Gastroesophageal sphincter (tissue), 4 donors: ENCODE measurements around the gene MFSD11. TPM values are rescaled to one million over a fixed set of nuclear protein-coding genes. Genes with fewer than 3 reads are reported as not detected.

Experiments
- ATAC-seq: fragments of 150-250 bp; one replicate; pipeline ENCODE4 v1.9.1; 2016; ENCODE audit warnings: mild to moderate bottlenecking, moderate library complexity
- H3K27ac ChIP-seq, 4 donors: fragments of 200-600 bp; sonication (generic) in 3 of 4; 1 replicate in 3 of 4; 2 replicates in 1 of 4; pipeline ENCODE4 v1.5.1; 2016 to 2019
- H3K27me3 ChIP-seq: fragments of 200-600 bp; sonication (generic); one replicate; pipeline ENCODE4 v1.5.1; 2019
- H3K36me3 ChIP-seq, 2 donors: fragments of 200-600 bp; sonication (generic); one replicate each; pipeline ENCODE4 v1.5.1; 2019; ENCODE audit warnings: control low read depth in 1 of 2
- H3K4me1 ChIP-seq, 3 donors: fragments of 200-600 bp; sonication (generic); 1 replicate in 2 of 3; 2 replicates in 1 of 3; pipeline ENCODE4 v1.5.1; 2016 to 2019; ENCODE audit warnings: control low read depth in 2 of 3
- H3K4me3 ChIP-seq, 2 donors: fragments of 200-600 bp; sonication (generic); one replicate each; pipeline ENCODE4 v1.5.1; 2019; ENCODE audit warnings: mild to moderate bottlenecking in 1 of 2, moderate library complexity in 1 of 2
- H3K9me3 ChIP-seq, 3 donors: fragments of 200-600 bp; sonication (generic); one replicate each; pipeline ENCODE4 v1.5.1; 2017 to 2019; ENCODE audit warnings: control low read depth in 2 of 3
- CTCF ChIP-seq, 4 experiments: fragments of 200-600 bp in 2 of 4; fragments of 450-650 bp in 2 of 4; sonication (generic) in 1 of 4; IDR thresholded peaks; one replicate each; pipeline ENCODE4 v1.5.1; 2017 to 2019; ENCODE audit warnings: antibody characterized with exemption in 4 of 4, mild to moderate bottlenecking in 2 of 4, moderate library complexity in 2 of 4
- EP300 ChIP-seq: sonication (generic); formaldehyde crosslinking; IDR thresholded peaks from one replicate; pipeline ENCODE4 v1.6.1; 2017; ENCODE audit warnings: antibody characterized with exemption, mild to moderate bottlenecking
- POLR2A ChIP-seq, 2 donors: fragments of 450-650 bp; IDR thresholded peaks; one replicate each; pipeline ENCODE4 v1.6.1; 2017; ENCODE audit warnings: antibody characterized with exemption in 2 of 2, mild to moderate bottlenecking in 2 of 2, moderate library complexity in 1 of 2
- POLR2AphosphoS5 ChIP-seq: sonication (generic); formaldehyde crosslinking; IDR thresholded peaks from one replicate; pipeline ENCODE4 v1.6.1; 2017; ENCODE audit warnings: antibody characterized with exemption
- WGBS, 2 donors: methylation state at CpG; one replicate each; pipeline ENCODE4 v1.1.5; 2018; ENCODE audit warnings: low coverage in 1 of 2; 5-methylcytosine and 5-hydroxymethylcytosine counted together
- small RNA-seq, 4 donors: library from RNA; depleted of rRNA; stranded (forward); fragments of <200 nt; gene quantifications; one replicate each; pipeline ENCODE3, GENCODE V24; 2016
- total RNA-seq, 4 donors: library from RNA; depleted of rRNA; stranded (reverse); fragments of >200 nt; gene quantifications; one replicate each; pipeline ENCODE4 v1.1.0, GENCODE V29; 2016

The MFSD11 gene
- total RNA-seq, 4 donors from 2014 or later, result 18.4 to 27.8 (median 20.9) TPM

- no peak for ATAC-seq
- Histone ChIP-seq H3K4me1 (no peaks in the 10 kb centered on the region), H3K9me3 (no peaks in the 10 kb centered on the region), H3K4me3 (no peak overlapping the region), H3K27ac (no peak overlapping the region), H3K27me3 (peaks cover 25% of the 10 kb centered on the region), H3K36me3 (no peaks in the 10 kb centered on the region)
- 29 to 73% methylated on average over 10 to 14 of the region's 24 CpGs for WGBS, 2 donors
- no peak for TF ChIP-seq POLR2A (IDR thresholded peaks at IDR 0.05)
- TF ChIP-seq CTCF (IDR thresholded peaks at IDR 0.05), result no peak
- no peak for TF ChIP-seq POLR2AphosphoS5
- no peak for TF ChIP-seq EP300
Observed at GRCh38 chr17:76826330-76827068, 88.6 kb downstream of the MFSD11 start.

GRCh38 chr17:76827736-76828135 is 89.8 kb downstream of the MFSD11 start:
- peaks cover 15% of the 10 kb centered on the region for H3K27me3 ChIP-seq
- TF ChIP-seq POLR2AphosphoS5 (no peak), CTCF (IDR thresholded peaks at IDR 0.05) (no peak), EP300 (no peak), POLR2A (IDR thresholded peaks at IDR 0.05) (no peak)
- no peak for ATAC-seq
- 51 to 76% methylated on average over 11 to 13 of the region's 14 CpGs for WGBS, 2 donors
- no peak overlapping the region for H3K27ac ChIP-seq
- H3K4me3 ChIP-seq, result no peak overlapping the region
- no peaks in the 10 kb centered on the region for H3K9me3 ChIP-seq
- H3K36me3 ChIP-seq, result no peaks in the 10 kb centered on the region
- no peaks in the 10 kb centered on the region for H3K4me1 ChIP-seq

Small RNA genes lying within 50 kb of the gene (small RNA-seq; reads per million reads assigned to genes)
- gene AC005837.3 (0 reads per million in 4 donors), gene RF02271 (0 reads per million in 4 donors), gene RNU6-97P (0 reads per million in 4 donors), gene RNY4P36 (0 to 3.0 (median 0.25) reads per million in 4 donors)

Other genes starting within 250 kb of the MFSD11 start
- 10 to 100 TPM in 1 of 4 donors, 1 to 10 TPM in 3; 7.3 to 20.5 (median 8.5) TPM for gene RHBDF2, start 236.7 kb upstream of the MFSD11 start, total RNA-seq
- 10 to 100 TPM; 12.6 to 23.2 (median 18.8) TPM for gene CYGB, start 200.4 kb upstream of the MFSD11 start, total RNA-seq
- gene PRCD, start 198.1 kb upstream of the MFSD11 start, total RNA-seq, result 10 to 100 TPM in 1 of 4 donors, 1 to 10 TPM in 2, under 1 TPM in 1; 0.57 to 11.2 (median 2.3) TPM
- gene ST6GALNAC2, start 152.3 kb upstream of the MFSD11 start, total RNA-seq, result 10 to 100 TPM in 2 of 4 donors, 1 to 10 TPM in 2; 5.4 to 27.1 (median 10.6) TPM
- gene ST6GALNAC1, start 94.4 kb upstream of the MFSD11 start, total RNA-seq, result 1 to 10 TPM in 3 of 4 donors, under 1 TPM in 1; 0.47 to 9.6 (median 3.7) TPM
- 100 to 1,000 TPM; 333 to 451 (median 412) TPM for gene MXRA7, start 27.2 kb upstream of the MFSD11 start, total RNA-seq
- gene JMJD6, start 11.5 kb upstream of the MFSD11 start, total RNA-seq, result 10 to 100 TPM; 39.0 to 53.8 (median 47.2) TPM
- gene METTL23, start 11.3 kb upstream of the MFSD11 start, total RNA-seq, result 10 to 100 TPM; 19.2 to 52.6 (median 25.1) TPM
- 100 to 1,000 TPM; 106 to 194 (median 148) TPM for gene SRSF2, start 788 bp upstream of the MFSD11 start, total RNA-seq
- under 1 TPM; 0.12 to 0.81 (median 0.29) TPM for gene MGAT5B, start 130.3 kb downstream of the MFSD11 start, total RNA-seq